ENCODE data around the gene GDAP1L1.

GDAP1L1 gene

GRCh38 chr20:44273231-44274215 lies 26.4 kb downstream of the GDAP1L1 start:
- H3K18ac ChIP-seq (ENCODE audit: low read depth in 1 of 2, low read length in 2 of 2), result no peak overlapping the region
- H3K23ac ChIP-seq (ENCODE audit: low read length in 2 of 2), result no peak overlapping the region

GRCh38 chr20:44274303-44275017 lies 27.4 kb downstream of the GDAP1L1 start:
- Histone ChIP-seq H2BK120ac (ENCODE audit: low read depth, low read length) (no peak overlapping the region), H2AK5ac (ENCODE audit: low read length, severe bottlenecking) (no peak overlapping the region)
- 89% methylated on average over 10 of the region's 11 CpGs for WGBS

More at GRCh38 chr20:44273231-44274215, 26.4 kb downstream of the GDAP1L1 start:
- 92% methylated on average over 9 of the region's 10 CpGs for WGBS
- H2BK5ac ChIP-seq (ENCODE audit: low read depth, low read length, poor library complexity, severe bottlenecking), result no peak overlapping the region
- peaks cover 0 to 29% of the 10 kb centered on the region in 2 experiments for H3K27me3 ChIP-seq (ENCODE audit: control insufficient read depth in 1 of 2, insufficient read depth in 1 of 2, low read length in 2 of 2)
- no peak overlapping the region for H2AFZ ChIP-seq (ENCODE audit: low read depth, low read length)
- H3K27ac ChIP-seq (ENCODE audit: low read length, poor library complexity, severe bottlenecking), result no peak overlapping the region
- no peak for DNase-seq
- no peak overlapping the region for H3K4me2 ChIP-seq (ENCODE audit: low read length, poor library complexity, severe bottlenecking)
- no peak overlapping the region for H3K9ac ChIP-seq (ENCODE audit: low read length)
- H4K8ac ChIP-seq (ENCODE audit: low read length), result no peak overlapping the region
- no peak overlapping the region for H2BK120ac ChIP-seq (ENCODE audit: low read depth, low read length)
- no peak overlapping the region for H3K4me3 ChIP-seq (ENCODE audit: insufficient read depth in 1 of 2, low read depth in 1 of 2, low read length in 2 of 2)
- H4K91ac ChIP-seq (ENCODE audit: low read length), result no peak overlapping the region
- H3K4me1 ChIP-seq (ENCODE audit: control insufficient read depth, insufficient read depth, low read depth, low read length), result peaks cover 1% of the 10 kb centered on the region
- H3K79me1 ChIP-seq (replicated peaks; ENCODE audit: low read length, poor library complexity, severe bottlenecking), result no peaks in the 10 kb centered on the region
- H2AK5ac ChIP-seq (ENCODE audit: low read length, severe bottlenecking), result no peak overlapping the region
- H3K4ac ChIP-seq (ENCODE audit: low read depth in 1 of 2, low read length in 2 of 2), result no peak overlapping the region
- no peaks in the 10 kb centered on the region for H3K9me3 ChIP-seq (ENCODE audit: control insufficient read depth, low read length)
- H3K36me3 ChIP-seq (ENCODE audit: control insufficient read depth in 1 of 2, insufficient read depth in 2 of 2, low read depth in 1 of 2, low read length in 2 of 2), result no peaks in the 10 kb centered on the region
- H3K14ac ChIP-seq (ENCODE audit: low read length in 2 of 2), result no peak overlapping the region
- H2BK15ac ChIP-seq (ENCODE audit: low read depth, poor library complexity, severe bottlenecking), result no peak overlapping the region
- no peak overlapping the region for H2BK12ac ChIP-seq (ENCODE audit: low read length in 2 of 2)

GRCh38 chr20:44279228-44279627 lies 32.1 kb downstream of the GDAP1L1 start:
- no peak overlapping the region for H2BK120ac ChIP-seq (ENCODE audit: low read depth, low read length)
- no peak overlapping the region for H2AK5ac ChIP-seq (ENCODE audit: low read length, severe bottlenecking)

More at GRCh38 chr20:44274303-44275017, 27.4 kb downstream of the GDAP1L1 start:
- Histone ChIP-seq H3K9me3 (ENCODE audit: control insufficient read depth, low read length) (no peaks in the 10 kb centered on the region), H3K14ac (ENCODE audit: low read length in 2 of 2) (no peak overlapping the region), H2BK12ac (ENCODE audit: low read length in 2 of 2) (no peak overlapping the region), H3K4me1 (ENCODE audit: control insufficient read depth, insufficient read depth, low read depth, low read length) (peaks cover 6% of the 10 kb centered on the region), H2AFZ (ENCODE audit: low read depth, low read length) (no peak overlapping the region), H3K4me3 (ENCODE audit: insufficient read depth in 1 of 2, low read depth in 1 of 2, low read length in 2 of 2) (no peak overlapping the region), H3K9ac (ENCODE audit: low read length) (no peak overlapping the region), H3K18ac (ENCODE audit: low read depth in 1 of 2, low read length in 2 of 2) (no peak overlapping the region), H3K4ac (ENCODE audit: low read depth in 1 of 2, low read length in 2 of 2) (no peak overlapping the region), H4K8ac (ENCODE audit: low read length) (no peak overlapping the region), H3K23ac (ENCODE audit: low read length in 2 of 2) (no peak overlapping the region), H3K27ac (ENCODE audit: low read length, poor library complexity, severe bottlenecking) (no peak overlapping the region), H3K4me2 (ENCODE audit: low read length, poor library complexity, severe bottlenecking) (no peak overlapping the region), H2BK5ac (ENCODE audit: low read depth, low read length, poor library complexity, severe bottlenecking) (no peak overlapping the region), H3K27me3 (ENCODE audit: control insufficient read depth in 1 of 2, insufficient read depth in 1 of 2, low read length in 2 of 2) (peaks cover 0 to 22% of the 10 kb centered on the region in 2 experiments), H4K91ac (ENCODE audit: low read length) (no peak overlapping the region), H3K79me1 (replicated peaks; ENCODE audit: low read length, poor library complexity, severe bottlenecking) (no peaks in the 10 kb centered on the region), H3K36me3 (ENCODE audit: control insufficient read depth in 1 of 2, insufficient read depth in 2 of 2, low read depth in 1 of 2, low read length in 2 of 2) (no peaks in the 10 kb centered on the region), H2BK15ac (ENCODE audit: low read depth, poor library complexity, severe bottlenecking) (no peak overlapping the region)
- DNase-seq, result no peak

GRCh38 chr20:44280387-44280786 lies 33.3 kb downstream of the GDAP1L1 start:
- no peak overlapping the region for H2BK5ac ChIP-seq (ENCODE audit: low read depth, low read length, poor library complexity, severe bottlenecking)
- WGBS, result 100% methylated on average over 1 of the region's 2 CpGs
- no peaks in the 10 kb centered on the region for H3K79me1 ChIP-seq (replicated peaks; ENCODE audit: low read length, poor library complexity, severe bottlenecking)
- no peak overlapping the region for H2BK120ac ChIP-seq (ENCODE audit: low read depth, low read length)
- H3K4me3 ChIP-seq (ENCODE audit: insufficient read depth in 1 of 2, low read depth in 1 of 2, low read length in 2 of 2), result no peak overlapping the region
- H3K14ac ChIP-seq (ENCODE audit: low read length in 2 of 2), result no peak overlapping the region
- H3K9ac ChIP-seq (ENCODE audit: low read length), result no peak overlapping the region
- H3K23ac ChIP-seq (ENCODE audit: low read length in 2 of 2), result no peak overlapping the region
- H2AFZ ChIP-seq (ENCODE audit: low read depth, low read length), result no peak overlapping the region
- H2BK12ac ChIP-seq (ENCODE audit: low read length in 2 of 2), result no peak overlapping the region
- no peak overlapping the region for H2AK5ac ChIP-seq (ENCODE audit: low read length, severe bottlenecking)
- H4K91ac ChIP-seq (ENCODE audit: low read length), result no peak overlapping the region
- H3K27ac ChIP-seq (ENCODE audit: low read length, poor library complexity, severe bottlenecking), result no peak overlapping the region
- H2BK15ac ChIP-seq (ENCODE audit: low read depth, poor library complexity, severe bottlenecking), result no peak overlapping the region
- DNase-seq, result no peak
- peaks cover 4% of the 10 kb centered on the region for H3K4me1 ChIP-seq (ENCODE audit: control insufficient read depth, insufficient read depth, low read depth, low read length)
- H3K18ac ChIP-seq (ENCODE audit: low read depth in 1 of 2, low read length in 2 of 2), result no peak overlapping the region
- H3K27me3 ChIP-seq (ENCODE audit: control insufficient read depth in 1 of 2, insufficient read depth in 1 of 2, low read length in 2 of 2), result peaks cover 0 to 13% of the 10 kb centered on the region in 2 experiments
- no peak overlapping the region for H4K8ac ChIP-seq (ENCODE audit: low read length)
- H3K4ac ChIP-seq (ENCODE audit: low read depth in 1 of 2, low read length in 2 of 2), result no peak overlapping the region
- H3K36me3 ChIP-seq (ENCODE audit: control insufficient read depth in 1 of 2, insufficient read depth in 2 of 2, low read depth in 1 of 2, low read length in 2 of 2), result no peaks in the 10 kb centered on the region
- H3K9me3 ChIP-seq (ENCODE audit: control insufficient read depth, low read length), result no peaks in the 10 kb centered on the region
- H3K4me2 ChIP-seq (ENCODE audit: low read length, poor library complexity, severe bottlenecking), result no peak overlapping the region

More at GRCh38 chr20:44279228-44279627, 32.1 kb downstream of the GDAP1L1 start:
- Histone ChIP-seq H3K23ac (ENCODE audit: low read length in 2 of 2) (no peak overlapping the region), H3K27me3 (ENCODE audit: control insufficient read depth in 1 of 2, insufficient read depth in 1 of 2, low read length in 2 of 2) (peaks cover 0 to 17% of the 10 kb centered on the region in 2 experiments), H3K4ac (ENCODE audit: low read depth in 1 of 2, low read length in 2 of 2) (no peak overlapping the region), H4K8ac (ENCODE audit: low read length) (no peak overlapping the region), H3K36me3 (ENCODE audit: control insufficient read depth in 1 of 2, insufficient read depth in 2 of 2, low read depth in 1 of 2, low read length in 2 of 2) (no peaks in the 10 kb centered on the region), H2BK5ac (ENCODE audit: low read depth, low read length, poor library complexity, severe bottlenecking) (no peak overlapping the region), H3K27ac (ENCODE audit: low read length, poor library complexity, severe bottlenecking) (no peak overlapping the region), H3K4me1 (ENCODE audit: control insufficient read depth, insufficient read depth, low read depth, low read length) (peaks cover 4% of the 10 kb centered on the region), H3K79me1 (replicated peaks; ENCODE audit: low read length, poor library complexity, severe bottlenecking) (no peaks in the 10 kb centered on the region), H2BK15ac (ENCODE audit: low read depth, poor library complexity, severe bottlenecking) (no peak overlapping the region), H3K9me3 (ENCODE audit: control insufficient read depth, low read length) (no peaks in the 10 kb centered on the region), H2BK12ac (ENCODE audit: low read length in 2 of 2) (no peak overlapping the region), H2AFZ (ENCODE audit: low read depth, low read length) (no peak overlapping the region), H3K4me2 (ENCODE audit: low read length, poor library complexity, severe bottlenecking) (no peak overlapping the region), H3K14ac (ENCODE audit: low read length in 2 of 2) (no peak overlapping the region), H4K91ac (ENCODE audit: low read length) (no peak overlapping the region), H3K4me3 (ENCODE audit: insufficient read depth in 1 of 2, low read depth in 1 of 2, low read length in 2 of 2) (peak overlapping the region in 1 of 2 experiments; percentile 47), H3K9ac (ENCODE audit: low read length) (peak overlapping the region; percentile 79), H3K18ac (ENCODE audit: low read depth in 1 of 2, low read length in 2 of 2) (no peak overlapping the region)
- WGBS, result 78% methylated on average over 11 of the region's 11 CpGs
- DNase-seq, result no peak
